NCI-H2227 treated with DMSO at 0.1 percent for 48 hours (cell line): ENCODE results near the gene GRIA1.

Experiments
- DNase-seq: peaks from one replicate; lab custom pipeline; 2025; lab: John Stamatoyannopoulos, UW

The GRIA1 gene

GRCh38 chr5:153498516-153498915, 8.0 kb downstream of the GRIA1 start:
- DNase-seq = no peak

- no peak for DNase-seq
Measured at GRCh38 chr5:153500178-153500577, 9.7 kb downstream of the GRIA1 start.

GRCh38 chr5:153504726-153505125, 14.3 kb downstream of the GRIA1 start:
- no peak for DNase-seq

GRCh38 chr5:153508700-153509099, 18.2 kb downstream of the GRIA1 start:
- no peak for DNase-seq

GRCh38 chr5:153511622-153512021, 21.2 kb downstream of the GRIA1 start:
- DNase-seq = no peak

- no peak for DNase-seq
Measured at GRCh38 chr5:153513156-153513555, 22.7 kb downstream of the GRIA1 start.

- no peak for DNase-seq
Measured at GRCh38 chr5:153515301-153515700, 24.8 kb downstream of the GRIA1 start.

- no peak for DNase-seq
Measured at GRCh38 chr5:153516504-153517240, 26.2 kb downstream of the GRIA1 start.

- DNase-seq = no peak
Measured at GRCh38 chr5:153517241-153517611, 26.8 kb downstream of the GRIA1 start.

- no peak for DNase-seq
Measured at GRCh38 chr5:153520137-153520536, 29.7 kb downstream of the GRIA1 start.

- DNase-seq = no peak
Measured at GRCh38 chr5:153520952-153521351, 30.5 kb downstream of the GRIA1 start.

- DNase-seq = no peak
Measured at GRCh38 chr5:153523211-153523610, 32.7 kb downstream of the GRIA1 start.

- DNase-seq = no peak
Measured at GRCh38 chr5:153523831-153524230, 33.4 kb downstream of the GRIA1 start.

- DNase-seq = no peak
Measured at GRCh38 chr5:153525536-153525935, 35.1 kb downstream of the GRIA1 start.

GRCh38 chr5:153530357-153531143, 40.1 kb downstream of the GRIA1 start:
- no peak for DNase-seq

- DNase-seq = no peak
Measured at GRCh38 chr5:153533546-153533945, 43.1 kb downstream of the GRIA1 start.

- no peak for DNase-seq
Measured at GRCh38 chr5:153534102-153534501, 43.6 kb downstream of the GRIA1 start.

GRCh38 chr5:153537207-153537606, 46.7 kb downstream of the GRIA1 start:
- DNase-seq = peak; percentile 56

GRCh38 chr5:153539983-153540382, 49.5 kb downstream of the GRIA1 start:
- DNase-seq = no peak

GRCh38 chr5:153542536-153542935, 52.1 kb downstream of the GRIA1 start:
- no peak for DNase-seq

- DNase-seq = no peak
Measured at GRCh38 chr5:153543288-153543687, 52.8 kb downstream of the GRIA1 start.

GRCh38 chr5:153543959-153544470, 53.5 kb downstream of the GRIA1 start:
- no peak for DNase-seq

GRCh38 chr5:153544706-153545105, 54.2 kb downstream of the GRIA1 start:
- DNase-seq = no peak
